H9 (cell line): ENCODE measurements around the gene KCNAB1. TPM values are rescaled to one million over a fixed set of nuclear protein-coding genes. Genes with fewer than 3 reads are reported as not detected.

ENCODE experiments used
- DNase-seq: peaks from one replicate; pipeline ENCODE4 v3.0.0-alpha.2; 2017
- H2AFZ ChIP-seq: one replicate; pipeline ENCODE4 v1.6.1; 2013; ENCODE audit warnings: mild to moderate bottlenecking, low read length, control low read depth, moderate library complexity
- H2AK5ac ChIP-seq: 2 replicates; pipeline ENCODE4 v1.6.1; 2013; ENCODE audit warnings: low read length, control low read depth, mixed read lengths; ENCODE audit not compliant: insufficient read length
- H2BK120ac ChIP-seq: one replicate; pipeline ENCODE4 v1.6.1; 2013; ENCODE audit warnings: low read depth, mild to moderate bottlenecking, low read length, control low read depth, inconsistent platforms; ENCODE audit not compliant: poor library complexity, severe bottlenecking
- H2BK12ac ChIP-seq: 2 replicates; pipeline ENCODE4 v1.6.1; 2013; ENCODE audit warnings: low read length, control low read depth, mixed read lengths, low read depth; ENCODE audit not compliant: insufficient read length
- H2BK15ac ChIP-seq: 2 replicates; pipeline ENCODE4 v1.6.1; 2013; ENCODE audit warnings: low read depth, low read length, control low read depth
- H2BK20ac ChIP-seq: one replicate; pipeline ENCODE4 v1.6.1; 2013; ENCODE audit warnings: low read depth, mild to moderate bottlenecking, low read length, control low read depth, inconsistent platforms; ENCODE audit not compliant: poor library complexity, severe bottlenecking
- H2BK5ac ChIP-seq: 2 replicates; pipeline ENCODE4 v1.6.1; 2013; ENCODE audit warnings: low read length, control low read depth, mixed read lengths; ENCODE audit not compliant: insufficient read length
- H3K14ac ChIP-seq: 2 replicates; pipeline ENCODE4 v1.6.1; 2013; ENCODE audit warnings: low read length, control low read depth; ENCODE audit not compliant: insufficient read depth
- H3K18ac ChIP-seq: 2 replicates; pipeline ENCODE4 v1.6.1; 2013; ENCODE audit warnings: low read depth, mild to moderate bottlenecking, mixed read lengths, low read length, control low read depth; ENCODE audit not compliant: insufficient read length
- H3K23ac ChIP-seq: 2 replicates; pipeline ENCODE4 v1.6.1; 2013; ENCODE audit warnings: low read length, control low read depth, mixed read lengths, low read depth; ENCODE audit not compliant: insufficient read length
- H3K23me2 ChIP-seq: 2 replicates; pipeline ENCODE4 v1.6.1; 2013; ENCODE audit warnings: low read depth, mild to moderate bottlenecking, mixed read lengths, low read length, control low read depth; ENCODE audit not compliant: insufficient read length, poor library complexity, severe bottlenecking
- H3K27ac ChIP-seq: 2 replicates; pipeline ENCODE4 v1.5.1; 2013; ENCODE audit warnings: low read length, control low read depth, mixed read lengths, low read depth; ENCODE audit not compliant: insufficient read length
- H3K27me3 ChIP-seq: 2 replicates; pipeline ENCODE4 v1.6.1; 2013; ENCODE audit warnings: low read length, control low read depth, inconsistent platforms; ENCODE audit not compliant: insufficient read depth
- H3K4ac ChIP-seq: 2 replicates; pipeline ENCODE4 v1.6.1; 2013; ENCODE audit warnings: low read depth, mild to moderate bottlenecking, control low read depth, inconsistent platforms, low read length, moderate library complexity
- H3K4me1 ChIP-seq: 2 replicates; pipeline ENCODE4 v1.6.1; 2013; ENCODE audit warnings: low read length, control low read depth, inconsistent platforms; ENCODE audit not compliant: insufficient read depth
- H3K4me2 ChIP-seq: 2 replicates; pipeline ENCODE4 v1.6.1; 2013; ENCODE audit warnings: low read length, control low read depth, mixed read lengths; ENCODE audit not compliant: insufficient read length, insufficient read depth
- H3K56ac ChIP-seq: 2 replicates; pipeline ENCODE4 v1.6.1; 2013; ENCODE audit warnings: low read depth, mild to moderate bottlenecking, mixed read lengths, low read length, control low read depth; ENCODE audit not compliant: insufficient read length
- H3K79me1 ChIP-seq: 2 replicates; pipeline ENCODE4 v1.6.1; 2013; ENCODE audit warnings: low read depth, mild to moderate bottlenecking, moderate library complexity, low read length, control low read depth, inconsistent platforms; ENCODE audit not compliant: insufficient read depth, poor library complexity, severe bottlenecking
- H3K79me2 ChIP-seq: 2 replicates; pipeline ENCODE4 v1.6.1; 2013; ENCODE audit warnings: low read length, control low read depth, inconsistent platforms; ENCODE audit not compliant: insufficient read depth
- H3K9ac ChIP-seq: 2 replicates; pipeline ENCODE4 v1.6.1; 2013; ENCODE audit warnings: low read length, control low read depth, mixed read lengths; ENCODE audit not compliant: insufficient read length; ENCODE audit errors: extremely low read depth
- H3K9me3 ChIP-seq: one replicate; pipeline ENCODE4 v1.6.1; 2013; ENCODE audit warnings: low read depth, low read length, inconsistent platforms; ENCODE audit not compliant: control insufficient read depth
- H3T11ph ChIP-seq: one replicate; pipeline ENCODE4 v1.6.1; 2013; ENCODE audit warnings: mild to moderate bottlenecking, low read length, control low read depth, inconsistent platforms
- H4K20me1 ChIP-seq: one replicate; pipeline ENCODE4 v1.6.1; 2013; ENCODE audit not compliant: control insufficient read depth, insufficient read length, insufficient read depth
- H4K5ac ChIP-seq: 2 replicates; pipeline ENCODE4 v1.6.1; 2013; ENCODE audit warnings: low read depth, mild to moderate bottlenecking, mixed read lengths, low read length, control low read depth; ENCODE audit not compliant: insufficient read length
- H4K8ac ChIP-seq: replicated peaks from 2 replicates; pipeline ENCODE4 v1.6.1; 2013; ENCODE audit warnings: low read length, control low read depth, mixed read lengths, low read depth; ENCODE audit not compliant: insufficient read length
- H4K91ac ChIP-seq: 2 replicates; pipeline ENCODE4 v1.6.1; 2013; ENCODE audit warnings: low read depth, mild to moderate bottlenecking, moderate library complexity, mixed read lengths, low read length, control low read depth; ENCODE audit not compliant: insufficient read length
- H3K27ac Mint-ChIP-seq, 3 experiments: 2 replicates in 2 of 3; 3 replicates in 1 of 3; pipeline ENCODE4 v1.8.0; 2020 to 2021; ENCODE audit warnings: mixed read lengths in 3 of 3, mild to moderate bottlenecking in 1 of 3, moderate library complexity in 1 of 3
- H3K27me3 Mint-ChIP-seq: 2 replicates; pipeline ENCODE4 v1.8.0; 2021; ENCODE audit warnings: low read depth, mild to moderate bottlenecking, moderate library complexity, mixed read lengths
- H3K36me3 Mint-ChIP-seq, 3 experiments: 2 replicates in 2 of 3; 3 replicates in 1 of 3; pipeline ENCODE4 v1.8.0; 2020 to 2021; ENCODE audit warnings: low read depth in 3 of 3, mixed read lengths in 3 of 3; ENCODE audit not compliant: insufficient read depth in 1 of 3
- H3K4me1 Mint-ChIP-seq, 2 experiments: 2 replicates each; pipeline ENCODE4 v1.8.0; 2020; ENCODE audit warnings: mixed read lengths in 2 of 2
- H3K4me3 Mint-ChIP-seq, 2 experiments: 2 replicates in 1 of 2; 3 replicates in 1 of 2; pipeline ENCODE4 v1.8.0; 2020 to 2021; ENCODE audit warnings: mild to moderate bottlenecking in 2 of 2, mixed read lengths in 2 of 2, moderate library complexity in 1 of 2
- H3K9me3 Mint-ChIP-seq, 2 experiments: 2 replicates in 1 of 2; 3 replicates in 1 of 2; pipeline ENCODE4 v1.8.0; 2020; ENCODE audit warnings: mild to moderate bottlenecking in 2 of 2, mixed read lengths in 2 of 2, moderate library complexity in 1 of 2
- WGBS: extraction: QIAGEN DNeasy Blood & Tissue Kit; methylation state at CpG from one replicate; pipeline ENCODE4 v1.1.7; 2013; ENCODE audit warnings: missing lambda C conversion rate, low lambda C conversion rate, mixed read lengths; ENCODE audit not compliant: insufficient read length; ENCODE audit errors: extremely low coverage; 5-methylcytosine and 5-hydroxymethylcytosine counted together
- total RNA-seq: library from RNA; stranded (reverse); gene quantifications from 2 replicates; pipeline ENCODE4 v1.2.1, GENCODE V29; 2021
- TF ChIP-seq, protein P1 (sequence below): fragments of 200-600 bp; sonication (generic); conservative IDR thresholded peaks from 3 replicates; pipeline ENCODE4 v1.8.0; 2021; ENCODE audit warnings: antibody characterized with exemption, mild to moderate bottlenecking

KCNAB1 gene
- total RNA-seq, 1 experiment from 2014 or later, result 3.7 TPM

DNA sequence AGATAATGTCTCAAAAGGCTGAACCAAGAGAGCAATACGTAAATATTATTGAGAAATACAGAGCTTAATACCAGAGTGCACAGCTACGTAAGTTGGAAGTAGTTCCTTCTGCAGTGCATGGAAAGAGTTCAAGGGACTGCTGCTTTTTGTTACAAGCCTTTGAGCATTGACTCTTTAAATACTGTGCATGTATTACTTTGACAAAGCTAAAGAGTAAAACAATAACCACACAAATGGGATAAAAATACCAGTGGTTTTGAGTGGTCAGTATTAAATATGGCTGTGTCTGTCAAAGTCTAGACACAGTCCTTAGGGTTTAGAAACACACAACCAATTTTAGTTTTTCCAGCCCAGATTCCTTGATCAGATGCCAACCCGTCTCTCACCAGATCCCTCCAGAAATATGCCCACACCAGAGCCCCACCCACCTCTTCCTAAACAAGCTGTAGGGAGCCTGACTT lies 372.5 kb downstream of the KCNAB1 start:
- no peak overlapping the region for H2AFZ ChIP-seq
- no peaks in the 10 kb centered on the region for H3K27me3 Mint-ChIP-seq
- H3K27ac Mint-ChIP-seq, result no peak overlapping the region
- H4K5ac ChIP-seq, result no peak overlapping the region
- no peaks in the 10 kb centered on the region for H4K20me1 ChIP-seq
- no peaks in the 10 kb centered on the region for H3K79me2 ChIP-seq
- no peak overlapping the region for H3K18ac ChIP-seq
- peaks cover 0 to 4% (median 1%) of the 10 kb centered on the region in 3 experiments; a peak in 3 of 7 replicates for H3K36me3 Mint-ChIP-seq
- H2BK5ac ChIP-seq, result no peak overlapping the region
- H4K8ac ChIP-seq, result no peak overlapping the region
- no peak overlapping the region for H3K23ac ChIP-seq
- no peak overlapping the region for H3K9ac ChIP-seq
- peaks cover 0 to 9% of the 10 kb centered on the region in 2 experiments; a peak in 4 of 5 replicates for H3K9me3 Mint-ChIP-seq
- H3K27ac ChIP-seq, result no peak overlapping the region
- no peak overlapping the region for H4K91ac ChIP-seq
- H3K4me3 Mint-ChIP-seq, result no peak overlapping the region
- H3T11ph ChIP-seq, result no peak overlapping the region
- TF ChIP-seq, protein P1, sequence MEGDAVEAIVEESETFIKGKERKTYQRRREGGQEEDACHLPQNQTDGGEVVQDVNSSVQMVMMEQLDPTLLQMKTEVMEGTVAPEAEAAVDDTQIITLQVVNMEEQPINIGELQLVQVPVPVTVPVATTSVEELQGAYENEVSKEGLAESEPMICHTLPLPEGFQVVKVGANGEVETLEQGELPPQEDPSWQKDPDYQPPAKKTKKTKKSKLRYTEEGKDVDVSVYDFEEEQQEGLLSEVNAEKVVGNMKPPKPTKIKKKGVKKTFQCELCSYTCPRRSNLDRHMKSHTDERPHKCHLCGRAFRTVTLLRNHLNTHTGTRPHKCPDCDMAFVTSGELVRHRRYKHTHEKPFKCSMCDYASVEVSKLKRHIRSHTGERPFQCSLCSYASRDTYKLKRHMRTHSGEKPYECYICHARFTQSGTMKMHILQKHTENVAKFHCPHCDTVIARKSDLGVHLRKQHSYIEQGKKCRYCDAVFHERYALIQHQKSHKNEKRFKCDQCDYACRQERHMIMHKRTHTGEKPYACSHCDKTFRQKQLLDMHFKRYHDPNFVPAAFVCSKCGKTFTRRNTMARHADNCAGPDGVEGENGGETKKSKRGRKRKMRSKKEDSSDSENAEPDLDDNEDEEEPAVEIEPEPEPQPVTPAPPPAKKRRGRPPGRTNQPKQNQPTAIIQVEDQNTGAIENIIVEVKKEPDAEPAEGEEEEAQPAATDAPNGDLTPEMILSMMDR, result no peak
- no peak overlapping the region for H3K4ac ChIP-seq
- no peak overlapping the region for H2BK20ac ChIP-seq
- H3K4me1 Mint-ChIP-seq, result peaks cover 0 to 4% of the 10 kb centered on the region in 2 experiments; a peak in 1 of 4 replicates
- no CpG with 5 or more reads among the region's 3 CpGs for WGBS
- DNase-seq, result no peak
- no peaks in the 10 kb centered on the region for H3K79me1 ChIP-seq
- no peaks in the 10 kb centered on the region for H3K27me3 ChIP-seq
- no peak overlapping the region for H3K14ac ChIP-seq
- no peak overlapping the region for H2BK12ac ChIP-seq
- H2BK120ac ChIP-seq, result no peak overlapping the region
- H2AK5ac ChIP-seq, result no peak overlapping the region
- no peak overlapping the region for H3K56ac ChIP-seq
- H3K4me2 ChIP-seq, result no peak overlapping the region
- H3K9me3 ChIP-seq, result no peaks in the 10 kb centered on the region
- H3K4me1 ChIP-seq, result no peaks in the 10 kb centered on the region
- no peaks in the 10 kb centered on the region for H3K23me2 ChIP-seq
- no peak overlapping the region for H2BK15ac ChIP-seq
